ENCODE results near the gene CDH22. TPM values are rescaled to one million over a fixed set of nuclear protein-coding genes. Genes with fewer than 3 reads are reported as not detected.
A peak's percentile ranks its signal among the peaks of the same experiment; 100 is the strongest.

The CDH22 gene
- total RNA-seq, 1 donor from 2014 or later = 0.09 TPM

DNA sequence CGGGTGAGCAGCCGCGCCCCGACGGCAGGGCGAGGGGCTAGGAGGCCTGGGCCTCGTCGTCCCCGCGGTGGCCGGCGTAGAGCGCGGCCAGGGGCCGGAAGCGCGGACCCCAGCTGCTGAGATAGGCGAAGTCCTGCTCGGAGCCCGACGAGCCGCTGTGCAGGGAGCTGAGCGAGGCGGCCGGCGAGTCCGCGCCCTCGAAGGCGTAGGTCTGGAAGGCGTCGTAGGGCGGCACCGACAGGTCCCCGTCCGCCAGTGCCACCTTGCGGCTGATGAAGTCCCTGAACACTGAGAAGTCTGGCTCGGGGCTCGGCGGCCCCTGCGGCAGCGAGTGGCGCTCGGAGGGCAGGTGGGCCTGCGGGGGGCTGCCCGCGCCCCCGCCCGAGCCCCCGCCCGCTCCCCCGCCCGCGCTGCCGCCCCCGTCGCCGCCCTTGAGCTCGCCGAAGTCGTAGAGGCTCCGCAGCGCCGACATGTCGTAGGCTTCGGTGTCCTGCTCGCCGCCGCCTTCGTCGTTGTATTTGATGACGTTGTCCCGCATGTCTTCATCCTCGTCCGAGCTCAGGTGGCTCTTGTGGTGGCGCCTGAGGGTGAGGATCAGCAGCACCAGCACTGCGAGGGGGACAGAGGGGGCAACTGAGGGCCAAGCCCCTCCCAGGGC, 133.7 kb downstream of the CDH22 start:
- peaks cover 76% of the 10 kb centered on the region for H3K27me3 Mint-ChIP-seq (ENCODE audit: low read depth)
- TF ChIP-seq, protein P1, sequence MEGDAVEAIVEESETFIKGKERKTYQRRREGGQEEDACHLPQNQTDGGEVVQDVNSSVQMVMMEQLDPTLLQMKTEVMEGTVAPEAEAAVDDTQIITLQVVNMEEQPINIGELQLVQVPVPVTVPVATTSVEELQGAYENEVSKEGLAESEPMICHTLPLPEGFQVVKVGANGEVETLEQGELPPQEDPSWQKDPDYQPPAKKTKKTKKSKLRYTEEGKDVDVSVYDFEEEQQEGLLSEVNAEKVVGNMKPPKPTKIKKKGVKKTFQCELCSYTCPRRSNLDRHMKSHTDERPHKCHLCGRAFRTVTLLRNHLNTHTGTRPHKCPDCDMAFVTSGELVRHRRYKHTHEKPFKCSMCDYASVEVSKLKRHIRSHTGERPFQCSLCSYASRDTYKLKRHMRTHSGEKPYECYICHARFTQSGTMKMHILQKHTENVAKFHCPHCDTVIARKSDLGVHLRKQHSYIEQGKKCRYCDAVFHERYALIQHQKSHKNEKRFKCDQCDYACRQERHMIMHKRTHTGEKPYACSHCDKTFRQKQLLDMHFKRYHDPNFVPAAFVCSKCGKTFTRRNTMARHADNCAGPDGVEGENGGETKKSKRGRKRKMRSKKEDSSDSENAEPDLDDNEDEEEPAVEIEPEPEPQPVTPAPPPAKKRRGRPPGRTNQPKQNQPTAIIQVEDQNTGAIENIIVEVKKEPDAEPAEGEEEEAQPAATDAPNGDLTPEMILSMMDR (conservative IDR thresholded peaks at IDR 0.05) = peak; percentile 75

DNA sequence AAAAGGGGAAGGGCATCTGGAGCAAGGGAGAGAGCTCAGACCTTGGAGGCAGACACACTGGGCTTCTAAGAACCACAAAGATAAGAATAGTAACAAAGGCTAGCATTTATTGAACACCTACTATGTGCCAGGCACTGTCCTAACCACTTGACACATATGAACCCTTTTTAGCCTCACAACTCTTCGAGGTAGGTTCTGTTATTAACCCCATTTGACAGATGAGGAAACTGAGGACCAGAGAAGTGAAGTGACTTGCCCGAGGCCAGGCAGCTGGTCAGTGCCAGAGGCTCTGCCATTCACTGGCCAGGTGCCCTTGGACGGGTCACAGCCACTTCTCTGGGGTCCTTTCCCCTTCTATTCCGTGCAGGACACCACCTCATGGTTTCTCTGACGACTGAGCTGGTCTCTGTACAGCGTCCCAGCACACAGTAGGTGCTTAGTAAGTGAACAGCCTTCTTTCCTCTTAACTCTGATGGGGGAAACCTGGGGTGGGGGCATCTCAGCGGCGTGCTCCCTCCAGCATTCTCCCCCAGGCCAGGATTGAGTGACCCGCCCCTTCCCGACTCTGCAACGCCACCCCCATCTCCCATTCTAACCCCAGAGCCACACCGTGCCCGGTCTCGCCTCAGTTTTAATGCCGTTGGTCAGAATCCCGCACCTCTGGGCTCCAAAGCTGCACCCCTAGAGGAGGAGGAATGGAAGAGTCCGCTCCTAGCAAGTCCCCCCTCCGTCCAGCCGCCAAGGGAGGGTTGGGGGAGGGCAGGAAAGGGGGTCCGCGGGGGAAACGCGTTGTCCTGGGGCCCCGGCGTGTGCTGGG, 134.4 kb downstream of the CDH22 start:
- no peak overlapping the region for H3K4me3 Mint-ChIP-seq
- TF ChIP-seq, protein P1 (conservative IDR thresholded peaks at IDR 0.05) = no peak
- DNase-seq (ENCODE audit: low read depth, low spot score) = no peak
- H3K36me3 Mint-ChIP-seq (ENCODE audit: low read depth) = no peaks in the 10 kb centered on the region
- peaks cover 73% of the 10 kb centered on the region for H3K27me3 Mint-ChIP-seq (ENCODE audit: low read depth)
- no peaks in the 10 kb centered on the region for H3K4me1 Mint-ChIP-seq
- no peaks in the 10 kb centered on the region for H3K9me3 Mint-ChIP-seq
- no peak overlapping the region for H3K27ac Mint-ChIP-seq (ENCODE audit: unreplicated experiment)

More for the DNA sequence above, 133.7 kb downstream of the CDH22 start:
- DNase-seq (ENCODE audit: low read depth, low spot score) = peak; percentile 80
- Mint-ChIP-seq H3K27ac (ENCODE audit: unreplicated experiment) (no peak overlapping the region), H3K4me3 (no peak overlapping the region), H3K4me1 (no peaks in the 10 kb centered on the region), H3K9me3 (no peaks in the 10 kb centered on the region), H3K36me3 (ENCODE audit: low read depth) (no peaks in the 10 kb centered on the region)

DNA sequence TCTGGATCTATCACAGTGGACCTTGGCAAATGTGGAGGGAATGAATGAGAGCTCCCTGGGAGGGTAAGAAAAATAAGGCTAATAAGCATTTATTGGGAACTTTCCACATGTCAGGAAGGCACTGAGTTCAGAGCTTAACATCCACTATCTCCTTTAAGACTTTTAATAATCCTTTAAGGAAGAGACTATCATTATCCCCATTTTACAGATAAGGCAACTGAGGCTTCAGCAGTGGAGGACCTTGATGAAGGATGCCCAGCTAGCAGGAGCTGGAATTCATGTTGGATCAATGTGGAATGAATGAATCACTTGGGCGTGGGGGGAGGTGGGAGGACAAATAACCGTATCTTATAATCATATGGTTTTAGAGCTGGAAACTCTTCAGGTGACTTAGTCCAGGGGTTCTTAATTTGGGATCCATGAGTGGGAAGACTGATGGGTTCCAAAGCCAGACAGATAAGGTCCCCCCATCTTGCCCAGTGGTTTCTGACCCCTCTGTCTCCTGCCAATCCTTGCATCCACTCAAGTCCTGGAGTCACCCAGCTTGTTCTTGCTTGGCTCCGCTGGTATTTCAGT, 135.2 kb downstream of the CDH22 start:
- Mint-ChIP-seq H3K27ac (ENCODE audit: unreplicated experiment) (no peak overlapping the region), H3K4me1 (no peaks in the 10 kb centered on the region), H3K9me3 (no peaks in the 10 kb centered on the region), H3K36me3 (ENCODE audit: low read depth) (no peaks in the 10 kb centered on the region), H3K4me3 (no peak overlapping the region), H3K27me3 (ENCODE audit: low read depth) (peaks cover 74% of the 10 kb centered on the region)
- TF ChIP-seq, protein P1 (conservative IDR thresholded peaks at IDR 0.05) = no peak
- DNase-seq (ENCODE audit: low read depth, low spot score) = no peak

DNA sequence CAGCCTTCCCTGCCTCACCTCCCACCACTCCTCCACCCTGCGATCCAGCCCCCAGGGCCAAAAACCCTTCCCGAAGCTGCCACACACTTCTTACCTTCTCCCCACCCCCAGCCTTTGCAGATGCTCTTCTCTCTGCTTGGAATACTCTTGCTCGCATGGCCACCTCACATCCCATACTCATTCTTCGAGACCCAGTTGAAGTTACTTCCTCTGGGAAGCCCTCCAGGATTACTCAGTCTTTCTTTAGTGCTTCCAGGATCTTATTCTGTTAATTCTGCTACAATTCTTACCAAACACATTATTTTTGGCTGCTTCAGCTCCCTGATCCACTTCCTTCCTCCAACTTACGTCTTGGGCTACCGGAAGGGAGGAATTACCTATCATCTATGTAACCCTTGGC, 135.8 kb downstream of the CDH22 start:
- Mint-ChIP-seq H3K4me1 (no peaks in the 10 kb centered on the region), H3K27ac (ENCODE audit: unreplicated experiment) (no peak overlapping the region), H3K4me3 (no peak overlapping the region), H3K27me3 (ENCODE audit: low read depth) (peaks cover 74% of the 10 kb centered on the region), H3K36me3 (ENCODE audit: low read depth) (no peaks in the 10 kb centered on the region), H3K9me3 (no peaks in the 10 kb centered on the region)
- DNase-seq (ENCODE audit: low read depth, low spot score) = no peak
- TF ChIP-seq, protein P1 (conservative IDR thresholded peaks at IDR 0.05) = no peak

- Mint-ChIP-seq H3K4me3 (no peak overlapping the region), H3K9me3 (no peaks in the 10 kb centered on the region), H3K4me1 (no peaks in the 10 kb centered on the region), H3K27ac (ENCODE audit: unreplicated experiment) (no peak overlapping the region), H3K27me3 (ENCODE audit: low read depth) (peaks cover 74% of the 10 kb centered on the region), H3K36me3 (ENCODE audit: low read depth) (no peaks in the 10 kb centered on the region)
- TF ChIP-seq, protein P1 (conservative IDR thresholded peaks at IDR 0.05) = no peak
- no peak for DNase-seq (ENCODE audit: low read depth, low spot score)
These were observed 136.4 kb downstream of the CDH22 start for GRCh38 chr20:46171909-46172308.

Data from neural crest cell (in vitro differentiated cells).